GM12875 (cell line): ENCODE data around the gene VAMP2.
A peak's percentile ranks its signal among the peaks of the same experiment; 100 is the strongest.

ENCODE experiments used
- H3K4me3 ChIP-seq: one replicate; pipeline ENCODE4 v1.5.1; 2011; ENCODE audit warnings: low read depth, low read length, control low read depth
- CTCF ChIP-seq: IDR thresholded peaks from 2 replicates; pipeline ENCODE4 v1.5.1; 2011; ENCODE audit warnings: low read depth, mild to moderate bottlenecking, control low read depth, inconsistent platforms, low read length, moderate library complexity, borderline replicate concordance; ENCODE audit not compliant: insufficient read depth

Gene VAMP2

GRCh38 chr17:8192070-8192815, 29.5 kb upstream of the VAMP2 start:
- H3K4me3 ChIP-seq = no peak overlapping the region
- TF ChIP-seq CTCF = no peak

DNA sequence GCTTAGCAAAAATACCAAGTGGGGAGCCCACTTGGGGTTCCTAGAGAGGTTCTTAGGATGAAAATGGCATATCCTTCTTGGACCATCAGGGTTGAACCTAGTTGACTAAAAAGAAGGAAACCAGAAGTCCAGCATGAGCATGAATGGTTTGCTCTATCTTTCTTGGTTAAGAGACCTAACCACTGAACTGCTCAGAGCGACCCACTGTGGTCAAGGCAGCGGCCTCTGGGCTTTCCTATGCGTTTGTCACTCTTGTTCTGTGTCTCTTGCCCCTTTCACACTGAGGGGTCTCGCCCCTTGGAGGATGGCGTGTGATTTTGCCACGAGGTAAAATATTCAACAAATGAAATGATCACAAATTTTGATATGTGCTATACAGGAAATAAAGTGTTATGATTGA, 27.8 kb upstream of the VAMP2 start:
- H3K4me3 ChIP-seq = no peak overlapping the region
- TF ChIP-seq CTCF = no peak

DNA sequence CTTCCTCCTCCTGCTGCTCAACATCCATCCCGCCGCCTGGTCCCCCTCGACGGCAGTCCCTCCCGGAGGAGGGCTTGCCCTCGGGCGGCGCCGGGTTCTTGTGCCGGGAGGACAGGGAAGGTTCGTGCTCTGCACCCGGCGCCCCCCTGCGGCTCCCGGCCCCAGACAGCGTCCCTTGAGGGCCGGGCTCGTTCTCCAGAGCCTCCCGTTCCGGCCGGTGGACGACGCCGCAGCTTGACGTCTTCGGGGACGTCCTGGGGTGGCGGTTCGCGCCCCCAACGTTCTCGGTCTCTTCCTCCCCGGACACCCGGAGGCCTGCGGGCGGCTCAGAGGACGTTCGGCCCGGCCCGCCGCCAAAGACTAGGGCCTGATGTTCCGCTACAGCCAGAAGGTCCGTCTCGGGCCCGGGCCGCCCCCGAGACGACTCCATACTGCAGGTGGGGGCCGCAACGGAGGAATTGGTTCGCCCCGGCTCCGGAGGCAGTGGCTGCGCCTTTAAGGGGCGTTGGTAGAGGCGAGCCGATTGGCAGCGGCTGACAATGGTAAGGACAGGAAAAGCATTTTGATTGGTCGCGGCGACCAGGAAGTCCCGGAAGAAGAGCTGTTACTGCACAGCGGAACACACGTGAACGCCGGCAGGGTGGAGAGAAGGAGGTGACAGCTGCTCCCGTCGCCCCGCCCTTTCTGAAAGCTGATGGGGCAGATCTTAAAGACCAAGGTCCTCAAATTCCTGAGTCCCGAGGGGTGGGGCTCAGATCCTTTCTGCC, 27.1 kb upstream of the VAMP2 start, which contains the start of gene BORCS6:
BORCS6 (minus strand) TSS at position 470 of the 767 bp plus-strand sequence; CDS start at position 430, 40 bp downstream.
- TF ChIP-seq CTCF = peak; percentile 10; the same call in 1 of the 2 replicates
- peak within 1 kb of the TSS; percentile 97 for H3K4me3 ChIP-seq

DNA sequence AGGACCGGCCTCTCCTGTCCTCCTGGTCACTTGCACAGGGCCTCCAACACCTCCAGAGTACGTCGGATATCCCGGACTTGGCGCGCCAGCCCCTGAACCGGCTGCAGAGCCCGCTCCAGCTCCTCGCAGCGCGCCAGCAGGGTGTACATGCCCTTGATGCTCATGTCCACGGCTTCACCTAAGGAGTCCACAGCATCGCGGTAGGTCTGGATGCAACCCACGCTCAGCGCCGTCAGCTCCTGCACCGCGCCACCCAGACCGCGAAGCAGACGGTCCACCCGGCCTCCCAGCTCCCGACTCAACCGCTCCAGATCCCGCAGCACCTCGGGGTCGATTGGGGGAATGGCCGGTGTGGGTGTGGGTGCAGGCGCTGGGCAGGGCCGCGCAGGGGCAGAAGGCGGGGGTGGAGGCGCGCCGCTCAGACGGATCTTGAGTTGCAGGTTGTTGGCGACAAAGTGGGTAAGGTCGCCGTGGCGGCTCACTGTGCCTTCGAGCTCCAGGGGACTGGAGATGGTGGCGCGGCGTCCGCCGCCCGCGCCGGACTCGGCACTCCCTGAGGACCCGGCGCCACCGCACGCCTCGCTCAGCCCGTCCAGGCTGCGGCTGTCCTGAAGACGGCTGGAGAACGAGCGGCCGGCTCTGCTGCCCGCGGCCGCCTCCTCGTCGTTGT, 26.4 kb upstream of the VAMP2 start:
- TF ChIP-seq CTCF = no peak
- H3K4me3 ChIP-seq = peak overlapping the region; percentile 97

DNA sequence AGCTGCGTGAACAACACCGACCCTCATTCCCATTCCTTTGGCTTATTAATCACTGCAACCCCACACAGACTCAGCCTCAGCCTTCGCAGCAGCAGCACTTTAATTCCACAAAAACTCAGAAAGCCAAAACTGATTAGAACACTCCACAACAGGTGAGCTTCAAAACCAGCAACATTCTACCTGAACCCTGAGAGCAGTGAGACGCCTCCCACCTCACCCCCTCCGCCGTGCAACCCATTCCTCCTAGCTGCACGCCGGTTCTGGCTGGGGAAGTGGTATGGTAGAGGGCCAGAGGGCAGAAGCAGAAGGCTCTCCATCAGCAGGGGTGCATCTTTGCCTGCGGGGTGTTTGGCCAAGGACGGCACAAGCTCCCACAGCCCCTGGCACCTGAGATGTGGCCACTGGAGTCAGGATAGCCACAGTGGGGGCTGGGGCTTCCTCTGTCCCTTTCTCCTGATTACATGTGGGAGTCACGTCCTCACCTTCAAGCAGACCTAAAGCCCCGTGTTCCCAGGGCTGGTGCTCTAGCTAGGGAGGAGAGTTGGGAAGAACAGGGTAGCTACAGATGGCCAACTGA, 25.6 kb upstream of the VAMP2 start:
- peak overlapping the region; percentile 97 for H3K4me3 ChIP-seq
- TF ChIP-seq CTCF = no peak

- no peak for TF ChIP-seq CTCF
- peak overlapping the region; percentile 97 for H3K4me3 ChIP-seq
Observed at GRCh38 chr17:8187517-8188262, 24.9 kb upstream of the VAMP2 start.
